T-helper 1 cell treated with Interleukin-12 subunit alpha and Interleukin-12 subunit beta and Interleukin-4 antibody, amounts not matched to agents 30 ng/mL and 1 ng/mL, for 36 hours (primary cell): ENCODE results near the gene MBP. TPM values are rescaled to one million over a fixed set of nuclear protein-coding genes. Genes with fewer than 3 reads are reported as not detected.

Experiments
- intact Hi-C: fragments of 100-400 bp; cut with micrococcal nuclease; formaldehyde crosslinking; loops from one replicate; pipeline ENCODE4 v1.15.1; 2024
- total RNA-seq: library from RNA; stranded (reverse); gene quantifications from 2 replicates; pipeline ENCODE4 v1.2.3, GENCODE V29; 2022

The MBP gene
- total RNA-seq, 1 donor from 2014 or later: 92.0 TPM

DNA sequence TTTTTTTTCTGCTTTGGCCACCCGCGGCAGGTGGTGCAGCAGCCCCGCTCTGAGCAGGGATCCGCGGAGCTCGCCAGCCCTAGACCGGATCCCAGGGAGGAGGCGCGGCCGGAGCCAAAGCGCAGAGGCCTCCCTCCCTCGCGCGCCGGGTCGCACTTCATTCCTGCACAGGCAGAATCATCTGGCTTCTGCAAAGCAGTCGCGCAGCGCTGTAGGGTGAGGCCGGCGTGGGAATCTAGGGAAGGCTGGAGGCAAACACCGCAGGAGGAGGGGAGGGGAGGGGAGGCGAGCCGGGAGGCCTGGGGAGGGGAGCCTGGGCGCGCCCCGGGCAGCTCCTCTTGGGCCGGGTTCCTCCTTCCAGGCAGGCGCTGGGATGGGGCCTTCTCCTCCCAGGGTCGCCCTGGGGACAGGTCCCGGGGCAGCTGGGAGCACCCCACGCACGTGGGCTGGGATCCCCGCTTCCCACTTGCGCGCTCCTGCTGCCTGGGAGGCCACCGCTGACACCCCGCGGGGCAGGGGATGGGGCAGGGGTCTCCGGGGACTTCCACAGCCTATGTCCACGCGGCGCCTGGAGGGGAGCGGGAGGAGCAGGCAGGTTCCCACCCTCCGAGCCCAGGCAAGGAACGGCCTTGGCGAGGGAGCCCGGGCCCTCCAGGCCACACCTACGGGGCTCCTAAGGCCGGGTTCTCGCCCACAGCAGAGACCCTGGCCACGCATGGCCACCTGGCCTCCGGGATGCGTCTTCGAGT is 45.0 kb downstream of the MBP start:
- intact Hi-C loops: no loop called here

DNA sequence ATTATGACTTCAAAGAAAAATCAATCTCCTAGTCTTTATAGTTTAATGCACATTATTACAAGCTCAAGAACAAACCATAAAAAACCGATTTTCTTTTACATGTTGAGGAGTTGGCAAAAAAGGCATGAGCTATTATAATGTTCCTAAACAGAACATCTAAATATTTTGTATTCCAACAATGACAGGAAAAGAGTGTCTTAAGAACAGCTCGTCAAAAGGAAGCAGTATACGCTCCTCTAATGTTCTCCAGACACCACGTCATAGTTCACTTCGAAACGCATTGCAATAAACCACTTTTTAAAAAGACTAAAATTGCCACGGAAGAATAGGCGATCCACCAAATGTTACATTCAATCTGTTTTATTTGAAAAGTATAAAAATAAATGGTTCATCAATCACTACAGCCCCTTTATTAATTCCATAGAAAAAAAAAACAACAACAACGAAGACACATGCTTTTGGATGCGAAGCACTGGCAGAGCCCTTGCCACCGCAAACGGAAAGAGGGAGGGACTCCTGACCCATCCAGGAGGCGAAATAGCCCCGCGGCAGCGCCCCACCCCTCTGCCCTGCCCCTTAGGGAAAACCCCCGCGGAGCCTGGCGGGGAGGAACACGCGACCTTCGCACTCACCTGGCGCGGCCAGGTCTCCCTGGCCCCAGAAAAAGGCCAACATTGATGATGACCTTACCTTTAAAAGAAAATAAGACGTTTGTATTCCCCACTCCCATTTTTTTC is 45.8 kb downstream of the MBP start:
- intact Hi-C loops: no loop called here

DNA sequence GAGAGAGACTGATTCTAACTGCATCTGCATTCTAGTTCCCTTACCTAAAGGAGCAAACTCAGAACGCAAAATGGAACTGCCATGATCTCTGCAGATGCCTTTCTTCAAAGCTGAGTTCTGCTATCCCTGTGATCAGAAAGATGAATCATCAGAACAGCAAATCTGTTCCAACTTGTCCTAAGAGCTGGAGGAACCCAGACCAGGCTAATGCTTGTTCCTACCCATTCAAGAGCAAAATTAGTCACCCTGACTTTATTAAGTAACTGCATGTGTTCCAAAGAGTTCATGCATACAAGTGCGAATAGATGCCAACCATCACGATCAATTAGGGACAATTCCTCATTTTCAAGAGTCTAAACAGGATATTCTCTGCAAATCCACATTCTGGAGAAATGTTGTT is 46.5 kb downstream of the MBP start:
- intact Hi-C loops: no loop called here

DNA sequence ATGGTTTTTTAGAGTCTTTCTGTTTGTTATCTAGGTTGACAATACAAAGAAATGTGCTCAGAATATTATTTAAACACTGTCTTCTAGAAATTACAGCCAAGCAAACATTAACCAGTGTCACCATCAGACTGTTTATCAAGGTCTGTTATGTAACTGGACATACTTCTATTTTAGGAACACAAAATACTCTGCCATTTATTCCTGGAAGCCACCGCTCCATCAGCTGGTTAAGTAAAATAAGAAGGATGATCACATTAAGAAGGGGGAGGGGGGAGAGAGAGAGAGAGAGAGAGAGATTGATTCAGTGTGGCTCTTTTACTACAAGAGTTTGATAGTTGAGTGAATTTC is 47.9 kb downstream of the MBP start:
- intact Hi-C loops: no loop called here

DNA sequence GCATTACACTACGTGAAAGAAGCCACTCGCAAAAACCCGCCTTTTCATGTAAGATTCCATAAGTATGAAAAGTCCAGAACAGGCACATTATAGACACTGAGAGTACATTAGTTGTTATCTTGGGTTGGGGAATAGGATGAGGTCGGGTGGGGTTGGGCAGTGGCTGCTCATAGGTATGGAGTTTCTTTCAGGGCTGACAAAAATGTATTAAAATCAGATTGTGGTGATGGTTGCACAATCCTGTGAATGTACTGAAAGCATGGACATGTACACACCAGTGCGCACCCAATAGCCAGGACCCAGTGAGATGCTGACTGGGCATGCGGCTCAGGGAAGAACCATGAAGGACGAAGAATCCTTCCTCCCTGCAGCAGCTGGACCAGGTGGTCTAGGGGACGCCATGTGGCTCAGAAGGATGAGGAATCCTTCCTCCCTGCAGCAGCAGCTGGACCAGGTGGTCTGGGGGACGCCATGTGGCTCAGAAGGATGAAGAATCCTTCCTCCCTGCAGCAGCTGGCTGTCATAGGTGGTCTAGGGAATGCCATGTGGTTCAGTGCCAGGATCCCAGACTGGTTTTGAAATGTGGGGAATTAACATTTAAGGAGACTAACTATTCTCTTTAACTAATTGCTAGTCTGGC is 50.1 kb downstream of the MBP start:
- intact Hi-C loops: no loop called here

DNA sequence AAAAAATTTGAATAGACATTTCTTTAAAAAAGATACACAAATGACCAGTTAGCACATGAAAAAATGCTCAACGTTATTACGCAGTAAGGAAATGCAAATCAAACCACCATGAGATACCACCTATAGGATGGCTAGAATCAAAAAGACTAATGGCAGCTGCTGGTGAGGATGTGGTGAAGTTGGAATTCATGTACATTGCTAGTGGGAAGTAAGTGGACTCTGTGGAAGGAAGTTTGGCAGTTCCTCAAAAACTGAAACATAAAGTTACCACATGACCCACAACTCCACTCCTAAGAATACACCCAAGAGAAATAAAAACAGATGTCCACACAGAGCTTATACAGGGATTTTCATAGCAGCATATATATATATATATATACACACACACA is 51.2 kb downstream of the MBP start:
- intact Hi-C loops: no loop called here

DNA sequence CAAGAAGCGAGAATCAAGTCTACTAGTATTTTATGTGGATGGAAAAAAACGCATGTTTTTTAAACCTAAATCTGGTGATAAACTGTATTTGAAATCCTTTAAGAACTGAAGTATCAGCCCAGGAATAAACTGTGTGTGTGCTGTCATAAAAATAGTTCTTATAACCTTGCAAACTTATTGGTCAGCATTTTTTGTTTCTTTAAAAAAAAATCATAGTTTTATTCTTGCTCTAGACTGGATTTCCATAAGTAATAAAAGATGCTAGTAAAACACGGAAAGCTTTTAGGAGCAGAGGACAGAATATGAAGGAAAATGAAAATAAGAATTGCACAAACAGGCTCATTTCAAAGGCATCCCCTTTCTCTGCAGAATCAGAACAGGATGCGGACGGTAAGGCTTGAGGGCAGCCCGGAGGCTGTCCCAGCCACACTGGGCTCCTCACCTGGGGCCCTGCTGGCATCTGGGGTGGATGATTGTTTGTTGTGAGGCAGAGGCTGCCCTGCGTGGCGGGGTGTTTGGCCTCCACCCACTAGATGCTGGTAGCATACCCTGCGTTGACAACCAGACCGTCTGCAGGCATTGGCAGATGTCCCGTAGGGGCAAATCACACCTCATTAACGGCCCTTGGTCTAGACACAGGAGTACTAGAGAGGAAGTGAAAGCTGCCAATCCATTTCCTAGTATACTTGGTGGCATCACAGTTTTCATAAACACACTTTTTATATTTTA is 52.5 kb downstream of the MBP start:
- intact Hi-C loops: no loop called here

DNA sequence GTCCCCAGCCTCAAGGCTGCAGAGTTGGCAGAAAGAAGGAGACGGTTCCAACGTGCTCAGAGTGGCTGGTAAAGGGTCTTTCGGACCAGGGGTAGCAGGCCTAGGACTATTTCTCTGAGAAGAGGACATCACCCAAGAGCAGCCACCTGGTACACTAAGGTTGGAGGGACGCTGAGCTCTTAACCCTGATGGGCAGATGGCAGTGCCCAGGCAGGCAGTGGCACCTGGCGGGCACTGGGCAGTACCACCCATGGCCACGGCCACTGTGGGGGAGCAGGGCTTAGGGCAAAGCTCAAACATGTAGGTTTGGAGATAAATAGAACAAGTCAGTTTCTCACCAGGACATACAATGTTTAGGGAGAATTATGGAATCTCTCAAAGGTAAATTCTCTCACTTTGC is 53.5 kb downstream of the MBP start:
- intact Hi-C loops: no loop called here

DNA sequence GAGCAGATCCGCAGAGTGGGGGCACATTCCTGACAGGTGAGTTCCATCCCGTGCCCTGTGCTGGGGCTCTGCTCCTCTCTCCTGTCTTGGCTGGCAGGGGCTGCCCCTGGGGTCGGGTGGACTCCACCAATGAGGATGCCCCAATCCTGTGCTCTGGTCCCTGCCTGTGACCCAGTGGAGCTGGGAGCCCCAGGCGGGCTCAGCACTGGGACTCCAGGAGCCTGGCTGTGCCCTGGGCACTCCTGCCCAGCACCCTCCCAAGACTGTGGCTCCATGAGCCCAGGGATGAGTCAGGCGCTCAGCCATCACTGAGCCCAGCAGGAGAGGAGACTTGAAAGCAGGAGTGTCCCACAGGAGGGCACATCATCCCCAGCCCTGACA is 53.9 kb downstream of the MBP start:
- intact Hi-C loops: no loop called here

DNA sequence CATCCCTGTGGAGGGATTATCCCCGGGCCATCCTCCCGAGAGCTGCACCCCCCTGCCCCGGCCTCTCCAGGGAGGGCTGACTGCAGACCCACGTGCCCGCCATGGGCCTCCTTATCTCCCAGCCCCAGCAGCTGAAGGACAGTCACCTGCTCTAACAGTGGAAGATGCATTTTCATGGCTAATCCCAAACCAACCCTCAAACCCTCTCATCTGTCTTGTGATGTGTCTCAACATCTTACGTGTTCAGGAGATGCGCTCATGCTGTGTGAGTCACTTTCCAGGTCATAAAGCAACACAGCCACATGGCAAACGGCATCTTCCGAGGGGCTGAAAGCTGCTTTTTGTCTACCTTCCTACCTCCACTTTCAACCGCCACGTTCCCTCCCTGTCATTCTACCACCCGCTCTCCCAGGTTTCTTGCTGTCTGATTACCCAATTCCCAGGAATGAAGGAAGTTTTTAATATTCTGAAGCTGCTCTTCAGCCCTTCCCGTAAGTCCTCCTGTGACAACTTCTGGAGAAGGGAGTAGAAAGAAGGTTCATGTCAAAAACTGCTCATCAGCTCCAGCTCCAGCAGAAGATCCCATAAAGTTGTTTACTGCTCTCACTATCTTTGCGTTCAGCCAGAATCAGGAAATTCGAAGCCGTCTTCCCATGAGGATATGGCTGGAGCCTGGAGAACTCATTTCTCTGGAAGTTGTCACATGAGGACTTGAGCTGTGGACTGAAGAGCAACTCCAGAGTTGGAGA is 54.5 kb downstream of the MBP start:
- intact Hi-C loops: no loop called here

DNA sequence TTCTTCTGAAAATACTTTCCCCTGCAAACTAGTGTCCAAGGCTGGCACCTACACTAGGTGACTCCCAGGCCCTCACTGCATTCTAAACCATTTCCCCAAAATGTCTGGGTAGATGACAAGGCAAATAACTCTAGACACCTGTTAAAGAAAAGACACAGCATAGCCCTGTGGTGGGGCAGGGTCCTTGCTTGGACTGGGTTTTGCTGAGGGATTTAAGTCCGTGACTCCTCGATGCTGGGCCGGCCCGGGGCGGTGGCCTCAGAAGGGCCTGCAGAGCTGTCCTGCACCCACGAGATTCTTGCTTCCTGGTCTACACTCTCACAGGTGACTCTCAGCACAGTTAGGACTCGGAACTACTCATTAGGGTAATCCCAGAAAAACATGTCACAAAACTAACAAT is 55.2 kb downstream of the MBP start:
- intact Hi-C loops: no loop called here

DNA sequence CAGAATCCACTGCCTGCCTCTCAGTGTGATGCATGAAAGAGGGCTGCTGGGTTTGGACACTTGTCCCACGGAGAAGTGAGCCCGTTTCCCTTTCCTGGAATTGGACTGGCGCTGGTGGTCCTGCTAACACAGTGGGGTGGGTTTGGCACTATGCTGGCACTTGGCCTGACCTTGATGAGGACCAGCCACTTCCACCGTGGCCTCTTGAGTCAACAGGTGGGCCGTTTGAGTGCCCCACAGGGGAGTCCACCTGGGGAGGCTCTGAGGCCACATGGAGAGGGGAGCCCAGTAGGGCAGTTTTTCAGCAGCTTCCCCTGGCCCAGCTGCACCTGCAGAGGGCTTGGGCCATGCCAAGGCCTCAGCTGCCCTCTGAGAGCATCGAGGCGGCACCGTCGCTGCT is 56.5 kb downstream of the MBP start:
- intact Hi-C loops: no loop called here

DNA sequence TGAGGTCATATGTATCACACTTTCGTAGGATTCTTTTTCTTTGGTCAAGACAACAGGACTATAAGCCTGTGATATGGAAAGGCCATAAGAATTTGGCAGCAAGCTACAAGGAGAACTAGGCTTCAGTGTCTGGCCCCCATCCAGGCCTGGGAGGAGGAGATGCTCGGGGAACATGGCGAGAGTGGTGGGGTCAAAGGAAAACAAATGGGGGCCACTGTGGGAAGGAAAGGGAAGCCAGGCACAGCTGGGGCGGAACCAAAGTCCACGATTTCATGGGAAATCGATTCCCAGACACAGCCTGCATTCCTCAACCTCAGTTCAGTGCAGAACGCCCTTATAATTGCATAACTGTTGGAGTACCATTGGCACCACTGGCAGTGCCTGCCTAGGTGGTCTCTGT is 58.2 kb downstream of the MBP start:
- intact Hi-C loops: no loop called here

DNA sequence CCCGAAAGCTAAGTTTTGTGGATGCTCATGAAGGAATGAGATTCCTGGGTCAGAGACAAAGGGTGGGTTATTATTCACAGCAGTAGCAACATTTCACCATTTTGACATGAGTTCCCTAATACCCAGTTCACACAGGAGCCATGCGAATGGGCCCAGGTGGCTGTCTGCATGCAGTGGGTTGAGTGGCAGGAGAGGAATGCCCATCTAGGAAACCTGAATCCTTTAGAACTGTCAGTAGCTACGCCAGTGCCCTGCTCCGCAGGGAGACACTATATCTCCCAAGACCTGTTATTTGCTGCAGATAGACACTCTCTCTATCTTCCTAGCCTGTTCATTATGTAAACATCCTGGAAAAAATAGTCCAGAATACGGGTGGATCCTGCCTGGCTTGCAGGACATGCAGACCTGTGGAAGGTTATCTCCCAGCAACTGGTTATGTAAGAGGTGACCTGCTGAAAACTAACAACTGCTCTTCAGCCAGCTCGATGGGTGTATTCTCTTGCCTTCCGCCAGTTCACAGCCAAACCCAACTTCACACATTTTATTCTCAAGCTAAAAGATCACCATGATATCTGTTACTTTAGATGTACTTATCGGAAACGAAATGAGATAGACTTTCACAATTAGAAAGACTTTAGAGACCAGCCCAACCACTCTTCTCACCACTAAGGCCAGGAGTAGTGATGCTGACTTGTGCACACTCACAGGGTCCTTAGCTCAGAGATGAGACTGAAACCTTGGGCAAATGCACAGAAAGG is 59.1 kb downstream of the MBP start:
- intact Hi-C loops: no loop called here

DNA sequence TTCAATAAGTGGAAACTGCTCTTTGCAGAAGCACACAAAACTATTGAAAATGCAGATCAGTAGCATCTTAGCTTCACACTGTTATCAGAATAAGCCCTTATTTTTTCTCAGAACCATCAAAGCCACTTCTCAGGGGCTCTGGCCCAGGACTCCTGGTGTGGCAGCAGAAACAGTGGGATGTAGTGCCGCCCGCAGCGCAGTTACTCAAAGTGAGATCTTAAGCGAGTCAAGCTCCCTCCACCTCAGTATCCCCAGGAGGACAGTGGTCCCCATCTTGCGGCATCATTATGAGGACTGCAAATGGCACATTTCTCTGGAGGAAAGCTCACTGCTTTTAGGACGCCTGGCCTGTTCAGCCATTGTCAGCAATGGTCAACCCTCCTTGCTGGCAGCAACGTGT is 60.0 kb downstream of the MBP start:
- intact Hi-C loops: loop anchor here (1.0 kb wide), 1 partner anchor 10 kb away; no protein-coding TSS in a partner anchor

DNA sequence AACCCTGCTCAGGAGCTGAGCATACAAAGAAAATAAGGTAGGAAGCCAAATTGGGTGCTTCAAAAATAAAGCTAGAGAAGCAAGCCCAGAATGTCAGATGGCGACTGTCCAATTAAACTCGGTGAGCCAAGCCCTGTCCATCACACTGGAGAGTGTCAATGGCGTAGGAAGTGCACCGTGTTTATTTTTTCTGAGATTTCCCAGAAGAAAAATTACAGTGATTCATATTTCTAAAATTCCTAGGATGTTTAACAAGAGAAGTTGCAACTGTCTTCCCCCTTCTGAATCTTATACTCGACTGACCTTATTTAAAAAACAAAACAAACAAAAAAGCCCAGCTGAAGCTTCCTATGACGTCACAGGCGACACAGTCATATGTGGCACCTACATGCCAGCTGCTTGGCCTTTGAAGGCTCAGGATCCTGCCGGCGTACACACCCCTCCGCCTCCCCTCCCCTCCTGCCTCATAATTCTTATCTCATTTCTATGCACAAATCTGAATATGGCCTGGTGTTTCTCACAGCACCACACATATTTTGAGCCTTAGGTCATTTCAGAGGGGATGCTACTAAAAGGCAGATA is 60.8 kb downstream of the MBP start:
- intact Hi-C loops: loop anchor here (1.0 kb wide), 1 partner anchor 10 kb away; no protein-coding TSS in a partner anchor

DNA sequence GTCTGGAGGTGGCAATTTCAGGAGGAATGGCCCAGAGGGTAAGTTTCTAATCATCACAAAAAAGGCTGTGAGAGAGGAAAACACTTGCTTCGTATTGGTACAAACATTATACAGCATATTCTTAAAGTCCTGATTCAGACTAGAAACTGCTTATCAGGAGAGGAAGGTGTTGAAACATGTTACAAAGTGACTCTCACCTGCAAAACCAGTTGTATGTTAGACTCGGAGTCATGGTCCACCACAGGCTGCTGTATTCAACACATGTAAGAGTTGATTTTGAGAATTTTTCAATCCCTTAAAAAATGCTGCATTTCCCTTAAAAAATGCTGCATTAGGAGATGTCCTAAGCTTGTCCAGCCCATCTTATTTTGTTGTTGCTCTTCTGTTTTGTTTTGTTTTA is 61.5 kb downstream of the MBP start:
- intact Hi-C loops: no loop called here

DNA sequence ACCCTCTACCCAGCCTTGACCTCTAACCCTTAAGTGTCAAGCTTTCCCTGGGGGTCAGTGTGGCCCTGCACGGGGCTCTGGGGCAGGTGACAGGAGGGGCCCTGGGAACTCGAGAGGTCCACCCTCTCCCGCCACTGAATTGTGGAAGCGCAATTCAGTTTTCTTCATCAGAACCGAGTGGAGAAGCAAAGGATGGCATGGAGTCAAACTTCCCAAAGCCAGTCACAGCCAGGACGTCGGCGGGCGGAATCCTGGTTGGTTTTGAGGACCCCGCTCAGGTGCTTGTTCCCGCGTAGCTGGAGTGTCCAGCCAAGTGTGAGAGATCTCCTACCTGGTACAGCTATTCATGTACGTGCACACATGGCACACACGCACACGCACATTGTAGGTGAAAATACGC is 62.0 kb downstream of the MBP start:
- intact Hi-C loops: no loop called here

DNA sequence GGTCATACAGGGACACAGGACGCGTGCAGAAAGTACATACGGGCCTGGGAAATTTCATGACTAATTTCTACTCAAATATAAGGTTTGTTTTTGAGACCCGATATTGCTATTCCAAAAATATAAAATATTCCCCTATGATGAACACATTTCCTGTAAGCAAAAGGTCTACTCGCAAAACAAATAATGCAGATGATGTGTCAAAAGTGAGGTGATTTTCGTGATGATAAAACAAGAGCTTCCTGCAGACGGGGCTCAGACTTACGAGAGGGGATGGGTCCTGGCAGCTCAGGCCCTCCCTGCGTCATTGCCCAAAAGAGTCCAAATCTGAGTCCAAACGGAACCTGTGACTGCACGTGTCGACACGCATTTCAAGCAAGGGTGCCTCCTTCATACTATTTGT is 62.7 kb downstream of the MBP start:
- intact Hi-C loops: loop anchor here (10.0 kb wide), 1 partner anchor 695 kb away; no protein-coding TSS in a partner anchor

DNA sequence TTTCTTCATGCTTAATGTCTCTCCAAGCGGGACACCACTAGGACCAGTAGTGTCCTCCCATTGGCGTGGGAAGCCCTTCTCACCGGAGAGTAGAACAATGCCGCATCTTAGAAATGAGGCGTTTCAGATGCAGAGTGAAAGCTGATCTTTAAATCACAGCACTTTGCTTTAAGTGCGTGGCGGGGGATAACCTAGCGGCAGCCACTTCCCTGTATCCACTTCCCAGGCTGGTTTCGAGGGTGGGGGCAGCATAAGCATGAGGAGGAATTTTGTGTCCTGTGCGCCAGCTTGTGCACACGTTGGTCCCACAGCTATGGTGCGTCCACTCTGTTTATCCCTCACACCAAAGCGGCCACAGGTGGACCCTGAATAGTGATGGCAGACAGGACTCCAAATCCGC is 63.1 kb downstream of the MBP start:
- intact Hi-C loops: loop anchor here (10.0 kb wide), 1 partner anchor 695 kb away; no protein-coding TSS in a partner anchor
